SW480 (cell line): ENCODE measurements around the gene CDCP1.
A peak's percentile ranks its signal among the peaks of the same experiment; 100 is the strongest.

Experiments used
- DNase-seq: peaks from one replicate; pipeline ENCODE4 v3.0.0-alpha.2; 2016; ENCODE audit warnings: low spot score

CDCP1 gene

GRCh38 chr3:45145681-45146614, at the start of gene CDCP1:
CDCP1 (minus strand) TSS chr3:45146378; CDS start chr3:45146287, 91 bp downstream.
- DNase-seq: peak; percentile 81

DNA sequence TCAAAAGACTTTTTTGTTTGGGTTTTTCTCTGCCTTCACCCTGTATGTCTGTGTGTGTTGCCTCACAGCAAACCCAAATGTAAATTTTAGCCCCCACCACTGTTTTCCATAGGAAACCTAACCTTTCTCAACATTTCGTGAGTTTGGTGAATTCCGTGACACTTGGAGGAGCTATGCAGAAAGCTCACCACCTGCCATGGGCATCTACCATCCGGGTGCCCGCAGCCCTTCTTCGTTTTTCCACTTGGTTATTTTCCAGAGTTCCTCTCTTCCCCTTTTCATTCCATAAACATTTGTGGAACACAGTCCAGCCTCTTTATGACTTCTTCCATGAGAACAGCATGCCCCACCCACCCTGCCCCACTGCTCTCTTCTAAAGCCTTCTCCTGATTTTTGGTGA, 48.6 kb upstream of the CDCP1 start:
- no peak for DNase-seq

GRCh38 chr3:45191924-45192417, 45.8 kb upstream of the CDCP1 start:
- DNase-seq: no peak

DNA sequence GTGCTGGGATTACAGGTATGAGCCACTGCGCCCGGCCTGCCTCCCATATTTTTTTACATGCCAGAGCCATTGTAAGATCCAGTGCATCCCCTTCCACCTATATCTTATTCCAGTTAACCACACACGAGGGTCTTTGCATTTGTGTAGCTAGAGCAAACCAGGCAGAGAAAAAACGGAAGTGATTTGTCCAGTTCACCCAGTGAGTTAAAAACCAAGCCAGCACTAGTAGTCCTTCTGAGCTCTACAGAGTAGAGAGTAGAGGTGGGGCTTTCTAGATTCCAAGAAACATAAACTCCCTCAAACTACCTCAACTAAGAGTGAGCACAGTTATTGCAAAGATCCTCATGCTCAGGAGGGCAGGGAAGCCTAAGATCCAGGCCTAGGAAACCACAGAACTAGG, 45.2 kb upstream of the CDCP1 start:
- no peak for DNase-seq

GRCh38 chr3:45188719-45189659, 42.8 kb upstream of the CDCP1 start:
- DNase-seq: no peak

DNA sequence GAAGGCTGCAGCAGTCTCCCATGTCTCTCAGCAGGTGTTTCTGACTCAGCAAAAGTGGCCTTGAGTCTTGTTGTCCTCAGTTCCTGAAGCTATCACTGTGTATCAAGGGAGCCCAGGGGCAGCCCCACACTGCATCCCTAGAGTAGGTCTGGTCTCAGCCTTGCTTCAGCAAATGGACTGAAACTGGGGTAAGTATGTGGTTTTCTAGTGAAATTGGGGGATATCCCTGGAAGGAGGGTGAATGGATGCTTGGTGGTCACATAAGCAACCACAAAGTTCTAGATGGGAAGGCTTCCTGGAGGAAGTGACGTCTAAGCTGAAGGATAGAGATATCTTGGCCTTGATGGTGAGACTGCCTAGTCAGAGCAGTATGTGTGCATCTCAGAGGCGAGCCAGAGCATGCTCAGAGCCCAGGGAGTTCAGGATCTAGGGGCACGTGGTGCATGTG, 41.5 kb upstream of the CDCP1 start:
- no peak for DNase-seq

- DNase-seq: no peak
Measured at GRCh38 chr3:45186871-45187270, 40.7 kb upstream of the CDCP1 start.

DNA sequence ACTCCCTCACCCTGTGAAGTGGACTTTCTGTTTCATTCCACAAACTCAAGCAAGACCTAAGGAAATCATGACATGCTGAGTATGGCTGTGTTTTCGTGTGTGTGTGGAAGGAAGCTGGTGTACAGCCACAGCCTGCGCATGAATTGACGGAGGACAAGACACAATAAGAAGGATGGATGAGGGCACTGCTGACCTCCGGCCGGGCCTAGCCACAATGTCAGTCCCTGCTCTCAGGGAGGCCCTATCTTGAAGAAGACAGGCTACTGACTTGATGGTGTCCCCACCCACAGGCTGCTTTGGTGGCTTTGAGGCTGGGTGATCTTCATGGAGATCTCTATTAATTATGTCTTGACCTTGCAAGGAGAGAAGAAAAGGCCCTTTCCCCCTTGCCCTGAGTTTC, 39.3 kb upstream of the CDCP1 start:
- DNase-seq: no peak

- no peak for DNase-seq
Measured at GRCh38 chr3:45185052-45185451, 38.9 kb upstream of the CDCP1 start.

GRCh38 chr3:45183872-45184262, 37.7 kb upstream of the CDCP1 start:
- no peak for DNase-seq

DNA sequence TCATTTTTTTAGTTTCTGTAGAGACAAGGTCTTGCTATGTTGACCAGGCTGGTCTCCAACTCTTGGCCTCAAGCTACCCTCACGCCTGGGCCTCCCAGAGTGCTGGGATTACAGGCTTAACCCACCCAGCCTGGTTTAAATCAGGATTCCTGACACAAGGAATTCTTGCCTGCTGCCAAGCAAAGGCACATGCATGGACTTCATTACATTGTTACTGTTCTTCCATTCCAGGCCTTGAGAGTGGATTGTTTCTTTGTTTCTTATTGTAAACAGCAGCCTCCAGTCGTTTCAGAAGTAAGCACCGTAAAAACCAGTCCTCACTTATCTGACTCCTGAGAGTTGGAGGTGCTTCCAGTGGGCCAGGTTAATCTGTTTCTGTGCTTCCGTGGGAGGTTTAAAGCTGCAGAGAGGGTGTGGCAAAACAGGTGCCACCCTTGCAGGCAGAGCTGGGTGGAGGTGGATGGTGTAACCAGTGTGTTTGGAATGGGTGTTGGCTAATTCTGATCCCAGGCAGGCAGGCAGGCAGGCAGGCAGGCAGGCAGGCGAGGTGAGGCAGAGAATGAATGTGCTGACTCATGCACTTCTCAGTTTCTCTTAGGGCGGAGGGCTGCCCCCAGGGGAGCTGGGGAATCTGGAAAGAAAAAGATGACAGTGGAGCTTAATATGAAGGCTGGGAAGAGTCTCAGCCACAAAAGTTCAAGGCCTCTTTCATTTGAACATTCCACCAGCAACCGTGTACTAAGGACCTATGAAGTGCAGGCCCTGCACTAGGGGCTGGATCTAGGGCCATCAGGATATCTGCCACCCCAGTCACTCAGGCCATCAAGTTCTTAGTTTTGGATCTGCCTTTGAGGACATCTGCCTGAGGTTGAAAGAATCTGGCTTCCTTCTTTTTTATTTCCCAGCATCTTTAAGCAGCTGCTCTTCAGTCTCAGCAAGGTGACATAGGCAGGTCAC, 37.0 kb upstream of the CDCP1 start:
- DNase-seq: peak; percentile 92

DNA sequence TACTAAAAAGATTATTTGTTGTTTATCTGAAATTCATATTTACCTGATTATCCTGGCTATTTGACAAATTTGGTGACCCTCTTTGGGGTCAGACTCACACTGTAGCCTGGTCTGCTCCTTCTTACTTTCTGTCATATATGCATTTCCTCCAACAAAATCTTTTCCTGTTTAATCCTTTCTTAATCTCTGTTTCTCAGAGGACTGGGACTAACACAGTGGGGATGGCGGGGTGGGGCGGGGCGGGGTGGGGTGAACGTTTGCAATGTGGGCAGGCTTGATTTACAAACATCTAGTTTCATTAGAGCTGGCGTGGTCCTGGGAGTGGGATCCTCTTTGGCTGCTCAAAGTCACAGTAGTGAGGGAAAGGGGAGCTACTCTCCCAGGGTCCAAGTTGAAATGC, 35.3 kb upstream of the CDCP1 start:
- DNase-seq: no peak

DNA sequence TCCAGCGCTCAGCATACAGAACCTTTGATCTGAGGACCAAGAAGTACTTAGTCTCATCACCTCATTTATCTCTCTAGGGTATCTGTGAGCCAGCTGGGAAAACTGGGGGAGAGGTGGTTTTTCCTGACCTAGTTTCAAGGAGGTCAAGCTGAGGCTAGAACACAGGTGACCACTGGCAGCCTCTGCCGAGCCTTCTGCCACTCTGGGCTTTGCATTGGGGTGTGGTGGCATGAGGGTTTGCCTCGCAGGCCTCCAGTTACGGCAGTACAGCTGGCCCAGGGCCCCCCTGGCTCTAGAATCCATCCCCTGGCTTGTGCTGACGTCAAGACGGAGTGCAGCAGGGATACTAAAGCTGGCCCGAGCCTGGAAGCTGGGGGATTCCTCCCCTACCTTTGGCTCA, 34.7 kb upstream of the CDCP1 start:
- no peak for DNase-seq

GRCh38 chr3:45180051-45180450, 33.9 kb upstream of the CDCP1 start:
- no peak for DNase-seq

DNA sequence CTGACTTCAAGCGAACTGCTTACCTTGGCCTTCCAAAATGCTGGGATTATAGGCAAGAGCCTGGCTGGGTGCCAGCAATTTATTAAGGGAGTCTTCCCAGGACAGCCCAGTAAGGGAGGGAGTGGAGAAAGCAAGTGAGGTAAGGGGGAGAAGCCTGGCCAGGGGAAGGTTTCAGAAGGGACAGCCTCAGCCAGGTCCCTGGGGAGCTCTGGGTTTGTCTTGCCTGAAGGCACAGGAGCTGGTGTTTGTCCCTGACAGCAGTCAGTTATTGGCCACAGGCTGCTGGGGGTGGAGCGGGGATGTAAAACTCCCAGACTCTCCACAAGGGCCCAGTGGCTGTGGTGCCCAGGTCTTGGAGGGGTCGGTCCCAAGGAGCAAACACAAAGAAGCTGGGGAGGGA, 33.0 kb upstream of the CDCP1 start:
- no peak for DNase-seq

GRCh38 chr3:45178183-45179023, 32.2 kb upstream of the CDCP1 start:
- DNase-seq: peak; percentile 53

DNA sequence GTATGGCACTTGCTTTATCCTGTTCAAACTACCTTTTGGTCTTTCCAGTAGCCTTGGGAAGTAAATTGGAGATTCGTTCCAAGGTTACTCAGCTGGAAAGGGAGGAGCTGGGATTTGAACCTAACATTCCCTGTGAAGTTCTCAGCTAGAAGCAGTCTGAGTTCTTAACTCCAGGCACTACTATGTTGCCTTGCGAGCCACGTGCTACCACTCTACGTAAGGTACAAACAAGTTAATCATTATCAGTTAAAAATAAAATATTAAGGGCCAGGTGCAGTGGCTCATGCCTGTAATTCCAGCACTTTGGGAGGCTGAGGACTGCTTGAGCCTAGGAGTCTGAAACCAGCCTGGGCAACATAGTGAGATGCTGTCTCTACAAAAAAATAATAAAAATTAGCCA, 30.7 kb upstream of the CDCP1 start:
- DNase-seq: no peak

DNA sequence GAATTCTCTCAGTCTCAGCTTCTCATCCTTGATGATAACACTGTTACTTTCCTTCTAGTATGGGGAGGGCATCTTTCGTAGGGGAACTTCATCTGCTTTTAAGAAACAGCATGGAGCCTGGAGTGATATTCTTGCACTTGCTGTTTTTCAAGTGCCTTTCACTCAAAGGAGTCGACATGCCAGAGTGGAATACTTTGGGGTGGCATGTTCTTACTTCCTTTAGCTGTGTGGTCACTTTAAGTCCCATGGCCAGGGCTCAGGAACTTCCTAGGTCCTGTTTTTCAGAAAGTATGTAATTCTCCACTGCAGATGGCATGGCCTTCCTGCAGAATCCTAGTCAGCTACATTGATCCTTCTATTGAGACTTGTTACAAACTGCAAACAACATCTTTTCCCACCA, 28.1 kb upstream of the CDCP1 start:
- DNase-seq: no peak

GRCh38 chr3:45173776-45174175, 27.6 kb upstream of the CDCP1 start:
- DNase-seq: no peak

- DNase-seq: no peak
Measured at GRCh38 chr3:45171283-45171682, 25.1 kb upstream of the CDCP1 start.

DNA sequence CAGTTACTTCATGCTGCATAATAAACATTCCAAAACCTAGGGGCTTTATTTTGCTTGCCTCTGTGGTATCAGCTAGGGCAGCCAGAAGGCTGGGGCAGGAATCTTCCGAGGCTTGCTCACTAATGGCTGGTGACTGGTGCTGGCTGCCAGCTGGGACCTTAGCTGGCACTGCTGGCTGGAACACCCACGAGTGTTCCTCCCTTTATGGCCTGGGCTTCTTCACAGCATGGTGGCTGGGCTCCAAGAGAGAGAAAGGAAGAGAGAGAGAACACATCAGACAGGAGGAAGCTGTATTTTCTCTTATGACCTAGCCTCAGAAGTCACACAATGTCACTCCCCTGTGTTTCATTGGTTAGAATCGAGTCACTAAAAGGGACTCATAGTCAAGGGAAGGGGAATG, 23.9 kb upstream of the CDCP1 start:
- no peak for DNase-seq
